Measurements from ENCODE around the gene SDSL.

The SDSL gene

GRCh38 chr12:113480336-113480971 is 58.3 kb downstream of the SDSL start:
- no peak for DNase-seq (ENCODE audit: low read depth)

DNA sequence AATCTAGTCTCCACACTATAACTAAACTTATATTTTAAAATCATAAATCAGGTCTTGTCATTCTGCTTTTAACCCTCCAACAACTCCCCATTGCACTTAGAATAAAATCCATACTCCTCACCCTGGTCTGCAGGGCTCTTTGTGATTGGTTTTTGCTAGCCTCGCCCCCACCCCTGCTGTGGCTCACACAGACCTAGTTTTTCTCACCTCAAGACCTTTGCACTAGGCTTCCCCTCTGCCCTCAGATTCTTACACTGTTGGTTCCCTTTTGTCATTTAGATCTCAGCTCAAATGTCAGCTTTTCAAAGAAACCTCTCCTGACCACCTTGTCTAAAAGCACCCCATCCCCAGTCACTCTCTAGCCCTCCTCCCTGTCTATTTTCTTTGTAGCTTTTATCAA is 60.2 kb downstream of the SDSL start:
- no peak for DNase-seq (ENCODE audit: low read depth)

GRCh38 chr12:113485330-113485729 is 63.1 kb downstream of the SDSL start:
- no peak for DNase-seq (ENCODE audit: low read depth)

GRCh38 chr12:113486722-113487121 is 64.5 kb downstream of the SDSL start:
- DNase-seq (ENCODE audit: low read depth): no peak

All from non-pigmented ciliary epithelial cell (primary cell).